HuH-7 (cell line): ENCODE measurements around the gene SUCLG2.
A peak's percentile ranks its signal among the peaks of the same experiment; 100 is the strongest.

ENCODE experiments used
- DNase-seq: peaks from one replicate; pipeline ENCODE4 v3.0.0; 2011; ENCODE audit warnings: low spot score

Gene SUCLG2

DNA sequence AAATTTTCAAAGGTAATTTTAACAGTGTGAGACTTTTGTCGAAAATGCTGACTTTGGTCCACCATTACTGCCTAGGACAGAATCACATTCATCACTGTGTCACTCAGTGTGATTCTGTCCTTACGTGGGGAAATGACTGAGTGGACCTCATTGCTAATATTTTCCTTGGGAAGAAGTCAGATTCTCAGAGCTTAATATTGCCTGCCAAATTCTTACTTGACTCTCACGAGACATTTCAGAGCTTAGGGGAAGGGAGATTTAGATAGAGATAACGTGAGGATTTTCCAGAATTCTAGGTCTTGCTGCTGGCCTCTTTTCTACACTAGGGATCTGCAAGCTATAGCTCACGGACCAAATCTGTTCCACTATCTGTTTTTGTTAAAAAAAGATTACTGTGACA, 270.4 kb downstream of the SUCLG2 start:
- no peak for DNase-seq

DNA sequence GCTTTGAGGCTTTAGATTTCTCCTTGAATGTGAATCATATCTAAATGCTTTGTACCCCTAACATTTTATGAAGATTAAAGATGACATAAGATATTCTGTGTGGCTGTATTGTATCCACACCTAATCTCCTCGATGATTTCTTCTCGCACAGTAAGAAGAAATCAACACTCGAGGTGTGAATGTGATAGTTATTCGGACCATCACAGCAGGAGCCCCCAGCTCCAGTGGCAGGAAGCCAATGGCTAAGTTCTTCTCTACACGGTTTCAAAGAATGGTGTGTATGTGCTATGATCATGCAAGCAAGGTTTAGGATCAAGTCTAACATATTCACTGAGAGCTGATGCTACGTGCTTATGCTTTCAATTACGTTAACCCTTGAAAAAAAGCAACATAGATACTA, 271.0 kb downstream of the SUCLG2 start:
- DNase-seq: no peak

DNA sequence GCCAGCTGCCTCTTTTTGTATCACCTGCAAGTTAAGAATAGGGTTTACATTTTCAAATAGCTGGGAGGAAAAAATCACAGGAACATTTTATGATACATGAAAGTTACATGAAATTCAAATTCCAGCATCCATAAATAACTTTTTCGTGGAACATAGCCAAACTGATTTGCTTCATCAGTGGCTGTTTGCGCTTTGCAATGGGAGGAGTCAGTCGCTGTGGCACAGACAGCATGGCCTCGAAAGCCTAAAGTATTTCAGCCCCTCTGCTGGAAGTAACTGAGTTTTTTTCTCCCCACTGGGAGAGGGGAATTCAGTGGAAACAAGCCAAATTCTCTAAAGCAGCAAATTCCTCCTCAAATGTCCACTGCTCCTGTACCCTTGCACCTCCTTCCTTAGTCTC, 271.9 kb downstream of the SUCLG2 start:
- DNase-seq: no peak

DNA sequence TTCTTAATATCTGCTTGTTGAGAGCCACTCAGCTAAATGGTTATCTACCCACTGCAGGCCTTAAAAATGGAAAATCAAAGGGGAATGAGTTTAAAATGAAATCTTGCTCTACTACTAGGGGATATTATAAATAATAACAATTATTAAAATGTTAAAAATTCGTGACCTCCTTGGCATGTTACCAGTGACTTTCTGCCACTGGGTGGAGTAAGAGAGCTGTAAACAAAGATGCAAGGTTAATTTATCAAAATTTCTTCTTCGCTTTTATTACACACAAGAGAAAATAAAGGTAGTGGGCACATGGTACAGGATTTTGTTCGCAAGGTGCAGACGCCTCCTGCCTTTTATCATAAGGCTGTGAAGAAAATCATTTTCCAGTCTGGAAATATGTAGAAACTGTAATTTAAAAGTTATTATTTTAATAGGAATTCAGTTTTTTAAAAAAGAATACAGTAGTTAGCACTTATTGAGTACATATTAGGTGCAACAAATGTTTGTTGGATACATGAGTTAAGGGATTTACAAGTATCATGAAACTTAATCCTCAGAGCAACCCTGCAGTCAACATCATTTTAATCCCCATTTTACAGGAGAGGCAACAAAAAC, 272.6 kb downstream of the SUCLG2 start:
- no peak for DNase-seq

DNA sequence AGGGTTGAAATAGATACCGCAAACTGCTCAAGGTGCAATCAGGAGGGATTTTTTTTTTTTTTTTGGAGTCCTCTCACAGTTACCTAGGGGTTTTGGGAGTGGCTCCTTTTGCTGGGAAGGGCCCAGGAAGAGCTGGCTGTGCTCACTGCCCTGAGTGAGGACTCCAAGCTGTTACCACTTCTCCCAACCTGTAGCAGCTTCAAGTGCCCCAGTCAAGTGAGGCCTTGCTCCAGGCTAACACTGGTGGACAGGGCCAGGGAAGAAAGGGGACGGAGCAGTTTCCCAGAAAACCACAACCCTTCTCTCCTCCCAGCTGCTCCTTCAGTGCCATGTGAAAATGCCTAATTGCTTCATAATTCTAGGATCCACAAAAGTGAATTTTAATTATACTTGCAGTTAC, 274.3 kb downstream of the SUCLG2 start:
- DNase-seq: no peak

DNA sequence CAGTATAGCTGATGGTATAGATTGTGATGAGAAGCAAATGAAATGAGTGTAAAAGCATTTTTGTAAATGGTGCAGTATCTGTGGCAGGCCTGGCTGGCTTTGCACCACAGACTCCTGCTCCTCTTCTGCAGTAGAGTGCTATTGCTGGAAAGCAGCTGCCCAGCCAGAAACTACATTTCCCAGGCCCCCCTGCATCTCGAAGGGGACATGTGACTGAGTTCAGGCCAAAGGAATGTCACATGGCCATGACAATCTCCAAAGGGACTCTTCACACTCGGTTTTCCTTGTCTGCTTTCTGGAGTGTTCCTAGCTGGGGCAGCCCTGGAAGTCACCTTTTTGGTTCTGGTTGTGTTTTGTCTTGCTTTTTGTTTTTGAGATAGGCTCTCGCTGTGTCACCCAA, 277.1 kb downstream of the SUCLG2 start:
- no peak for DNase-seq

DNA sequence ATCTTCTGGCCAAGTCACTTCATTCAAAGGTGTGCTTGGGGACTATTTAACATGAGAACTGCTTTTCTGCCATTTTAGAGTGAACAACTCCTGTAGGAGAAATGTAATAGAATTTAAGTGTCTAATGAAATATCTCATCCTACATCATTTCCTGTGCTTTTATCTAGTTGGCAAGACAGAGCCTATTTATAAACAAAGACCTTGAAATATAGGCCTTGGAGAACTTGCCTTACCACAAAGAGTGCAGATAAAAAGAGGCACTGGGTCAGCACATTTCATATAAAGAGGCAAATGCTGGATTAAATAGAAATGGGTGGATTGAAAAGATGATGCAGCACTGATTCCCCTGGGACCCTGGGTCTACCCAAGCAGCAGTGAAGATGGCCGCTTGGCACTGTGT, 278.0 kb downstream of the SUCLG2 start:
- DNase-seq: no peak

DNA sequence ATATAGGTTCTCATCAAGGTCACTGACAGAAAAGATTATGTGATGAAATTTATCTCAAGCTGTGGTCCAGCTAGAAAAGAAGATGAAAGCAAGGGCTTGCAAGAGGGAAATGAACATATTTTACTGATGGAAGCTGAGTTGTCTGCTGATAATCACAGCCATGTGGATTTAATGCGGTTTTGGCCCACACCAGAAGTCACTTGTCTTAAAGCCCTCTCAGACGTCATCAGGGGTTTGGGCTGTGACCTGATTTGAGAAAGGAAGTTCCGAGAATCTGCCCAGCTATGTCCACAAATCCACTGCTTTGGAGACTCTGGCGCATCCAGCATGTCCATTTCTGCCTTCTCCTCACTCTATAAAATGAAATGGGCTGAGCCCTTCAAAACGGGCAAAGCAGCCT, 278.4 kb downstream of the SUCLG2 start:
- no peak for DNase-seq

DNA sequence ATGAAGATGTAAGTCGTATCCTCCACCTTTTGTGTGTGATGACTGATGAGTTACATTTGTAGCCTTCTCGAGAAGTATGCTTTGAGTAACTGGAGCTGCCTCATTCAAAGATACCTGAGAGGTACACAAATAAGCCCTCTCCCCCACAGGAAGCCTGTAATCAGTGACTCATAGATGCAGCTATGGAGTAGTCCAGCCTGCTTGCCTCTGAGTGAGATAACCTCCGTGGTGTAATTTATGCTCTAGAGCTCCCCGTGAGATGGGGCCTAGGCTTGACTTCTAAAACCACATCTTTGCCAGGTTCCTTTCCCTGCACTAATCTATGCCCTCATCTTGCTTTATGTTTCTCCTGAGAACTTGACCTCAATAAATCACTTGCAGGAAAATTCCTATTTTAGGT, 291.7 kb downstream of the SUCLG2 start:
- no peak for DNase-seq

DNA sequence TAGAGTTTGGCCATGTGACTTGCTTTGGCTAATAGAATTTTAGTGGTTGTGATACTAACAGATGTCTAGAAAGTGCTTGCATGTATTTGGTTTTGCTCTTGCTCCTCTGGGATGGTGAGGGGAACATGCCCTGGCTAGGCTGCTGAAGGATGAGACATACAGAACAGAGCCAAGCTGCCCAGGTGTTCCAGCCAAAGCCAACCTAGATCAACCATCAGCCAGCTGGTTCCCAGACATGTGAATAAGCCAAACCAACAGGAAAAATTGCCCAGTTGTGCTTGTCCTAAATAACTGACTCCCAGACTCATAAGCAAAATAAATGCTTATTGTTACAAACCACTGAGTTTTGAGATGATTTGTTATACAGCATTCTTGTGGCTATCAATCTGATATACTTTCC, 292.6 kb downstream of the SUCLG2 start:
- DNase-seq: no peak

DNA sequence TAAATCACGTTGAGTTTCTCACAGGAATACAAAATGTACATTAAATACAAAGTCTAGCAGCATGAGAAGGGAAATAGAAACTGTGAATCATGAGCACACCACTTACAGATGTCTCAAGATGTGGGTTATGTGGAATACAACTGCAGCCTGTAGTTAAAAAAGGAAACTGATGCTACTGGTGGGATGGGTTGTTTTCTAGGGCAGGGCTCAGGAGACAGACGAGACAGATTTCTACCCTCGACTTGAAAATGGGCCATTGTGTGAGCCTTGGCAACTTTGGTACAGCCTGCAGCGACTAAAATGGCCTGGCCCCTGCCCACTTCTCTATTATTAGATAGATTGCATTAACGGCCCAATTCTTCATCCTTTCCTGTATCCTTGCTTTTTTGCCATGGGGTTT, 293.1 kb downstream of the SUCLG2 start:
- no peak for DNase-seq

DNA sequence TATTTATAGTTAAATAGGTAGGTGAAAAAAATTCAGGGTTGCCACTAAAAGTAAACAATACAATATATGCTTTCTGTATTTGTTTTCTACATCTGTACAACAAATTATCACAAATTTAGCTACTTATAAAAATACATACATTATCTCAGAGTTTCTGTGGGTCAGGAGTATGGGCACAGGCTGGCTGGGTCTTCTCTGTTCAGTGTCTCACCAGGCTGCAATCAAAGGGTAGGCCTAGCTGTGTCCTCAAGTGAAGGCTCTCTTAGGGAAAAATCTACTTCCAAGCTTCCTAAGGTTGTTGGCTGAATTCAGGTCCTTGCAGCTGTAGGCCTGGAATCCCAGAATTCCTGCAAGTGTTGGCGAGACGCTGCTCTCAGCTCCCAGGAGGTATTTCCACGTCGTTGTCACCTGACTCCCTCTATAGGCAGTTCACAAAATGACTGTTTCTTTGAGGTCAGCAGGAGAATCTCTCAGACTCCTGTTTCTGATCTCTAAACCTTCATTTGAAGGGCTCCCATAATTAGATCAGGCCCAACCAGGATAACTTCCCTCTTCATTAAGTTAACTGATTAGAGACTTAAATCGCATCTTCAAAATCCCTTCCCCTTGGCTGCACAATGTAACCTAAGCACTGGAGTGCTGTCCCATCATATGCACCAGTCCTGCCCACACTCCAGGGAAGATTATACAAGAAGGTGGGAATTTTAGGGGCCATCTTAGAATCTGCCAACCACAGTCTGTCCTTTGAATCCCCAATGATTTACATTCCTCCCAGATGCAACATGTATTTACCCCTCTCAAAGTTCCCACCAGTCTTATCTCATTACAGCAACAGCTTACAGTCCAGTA, 296.6 kb downstream of the SUCLG2 start:
- peak; percentile 12 for DNase-seq

DNA sequence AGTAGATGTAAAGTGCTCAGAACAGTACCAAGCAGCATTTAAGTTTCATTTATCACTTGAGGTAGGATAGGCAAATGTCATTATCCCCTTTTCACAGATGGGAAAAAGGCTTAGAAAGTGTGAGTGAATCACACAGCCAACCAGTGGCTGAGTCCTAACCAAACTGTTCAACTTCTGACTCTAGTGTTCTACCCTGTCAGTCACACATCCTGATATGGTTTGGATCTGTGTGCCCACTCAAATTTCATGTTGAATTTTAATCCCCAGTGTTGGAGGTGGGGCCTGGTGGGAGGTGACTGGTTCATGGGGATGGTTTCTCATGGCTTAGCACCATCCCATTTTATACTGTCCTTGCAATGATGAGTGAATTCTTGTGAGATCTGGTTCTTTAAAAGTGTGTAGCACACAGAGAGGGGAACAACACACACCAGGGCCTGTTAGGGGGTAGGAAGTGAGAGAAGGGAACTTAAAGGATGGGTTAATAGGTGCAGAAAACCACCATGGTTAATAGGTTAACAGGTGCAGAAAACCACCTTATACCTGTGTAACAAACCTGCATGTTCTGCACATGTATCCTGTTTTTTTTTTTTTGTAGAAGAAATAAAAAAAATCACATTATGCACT, 304.7 kb downstream of the SUCLG2 start:
- no peak for DNase-seq

DNA sequence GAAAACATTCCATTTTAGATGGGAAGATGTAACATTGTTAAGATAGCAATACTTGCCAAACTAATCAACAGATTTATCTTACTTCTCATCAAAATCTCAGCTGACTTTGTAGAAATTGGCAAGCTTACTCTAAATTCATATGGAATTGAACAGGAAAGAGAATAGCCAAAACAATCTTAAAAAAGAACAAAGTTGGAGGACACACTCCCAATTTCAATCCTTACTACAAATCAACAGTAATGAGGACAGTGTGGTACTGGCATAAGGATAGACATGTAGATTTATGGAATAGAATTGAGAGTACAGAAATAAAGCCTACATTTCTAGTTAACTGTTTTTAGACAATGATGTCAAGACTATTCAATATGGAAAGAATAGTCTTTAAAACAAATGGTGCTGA, 308.3 kb downstream of the SUCLG2 start:
- DNase-seq: no peak

DNA sequence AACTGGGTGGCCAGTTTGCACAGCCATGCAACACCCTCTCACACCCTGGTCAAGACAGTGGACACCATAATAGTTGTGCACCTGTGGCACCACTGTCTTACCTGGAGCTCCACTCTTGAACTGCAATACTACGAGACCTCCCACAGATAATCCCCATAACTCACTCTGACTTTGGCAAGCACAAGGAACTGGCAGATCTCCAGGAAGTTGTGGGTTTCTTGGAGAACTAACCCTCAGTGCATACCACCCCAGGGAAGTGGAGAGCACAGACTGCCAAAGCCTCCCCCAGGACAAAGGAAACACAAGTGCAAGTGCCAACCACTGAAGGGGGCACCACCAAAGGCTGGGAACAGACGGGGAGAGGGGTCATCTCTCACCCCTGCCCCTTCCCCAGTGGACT, 318.6 kb downstream of the SUCLG2 start:
- DNase-seq: no peak

DNA sequence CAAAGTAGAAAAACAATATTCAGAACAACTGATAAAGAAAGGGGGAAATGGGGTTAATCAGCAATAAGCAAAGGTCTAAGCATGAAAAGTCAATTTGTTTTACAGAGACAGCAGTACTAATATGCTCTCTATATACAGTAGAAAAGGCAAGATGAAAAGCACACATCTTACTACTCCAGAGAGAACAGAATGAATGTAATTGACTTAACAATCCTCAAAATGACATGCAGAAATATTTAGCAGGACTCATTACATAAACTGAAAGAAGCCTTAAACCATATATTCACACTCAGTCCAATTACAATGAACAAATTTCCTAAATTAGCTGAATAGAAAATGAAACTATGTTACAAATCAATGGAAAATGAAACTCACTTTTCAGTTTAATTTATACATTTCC, 319.8 kb downstream of the SUCLG2 start:
- DNase-seq: no peak

DNA sequence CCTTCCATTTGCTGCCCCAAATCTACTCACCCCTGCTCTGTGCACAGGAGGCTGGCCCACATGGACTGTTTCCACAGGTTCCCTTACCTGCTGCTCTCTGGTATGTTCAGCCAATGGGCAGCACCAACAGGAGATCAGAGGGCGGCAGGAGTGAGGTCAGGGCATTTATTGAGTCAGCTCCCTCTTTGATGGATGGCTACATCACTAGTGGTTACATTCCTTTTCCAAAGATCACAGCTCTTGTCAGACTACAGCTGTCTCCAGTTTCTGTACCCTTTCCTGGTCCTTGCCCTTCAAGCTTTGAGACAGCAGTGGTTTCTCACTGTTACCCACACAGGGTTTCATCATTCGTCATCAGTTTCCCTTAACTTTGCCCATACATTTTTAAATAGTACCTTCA, 325.1 kb downstream of the SUCLG2 start:
- no peak for DNase-seq

DNA sequence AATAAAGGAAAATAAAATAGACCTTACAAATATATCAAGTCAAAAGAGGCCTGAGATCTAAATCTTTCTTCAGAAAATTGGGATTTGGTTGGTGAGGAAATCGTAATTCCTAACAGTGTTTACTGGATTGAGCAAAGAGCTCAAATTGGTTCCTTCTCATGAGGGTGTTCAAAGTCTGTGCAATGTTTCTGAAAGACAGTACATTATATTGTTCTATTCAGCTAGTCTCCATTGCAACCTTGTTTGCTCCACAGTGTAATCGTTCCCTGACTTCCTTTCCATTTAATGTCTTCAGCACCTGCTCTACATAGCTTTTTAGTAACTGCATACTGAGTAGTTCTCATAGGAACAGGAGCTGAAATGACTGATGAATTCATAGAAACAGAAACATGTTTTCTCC, 326.8 kb downstream of the SUCLG2 start:
- DNase-seq: no peak

DNA sequence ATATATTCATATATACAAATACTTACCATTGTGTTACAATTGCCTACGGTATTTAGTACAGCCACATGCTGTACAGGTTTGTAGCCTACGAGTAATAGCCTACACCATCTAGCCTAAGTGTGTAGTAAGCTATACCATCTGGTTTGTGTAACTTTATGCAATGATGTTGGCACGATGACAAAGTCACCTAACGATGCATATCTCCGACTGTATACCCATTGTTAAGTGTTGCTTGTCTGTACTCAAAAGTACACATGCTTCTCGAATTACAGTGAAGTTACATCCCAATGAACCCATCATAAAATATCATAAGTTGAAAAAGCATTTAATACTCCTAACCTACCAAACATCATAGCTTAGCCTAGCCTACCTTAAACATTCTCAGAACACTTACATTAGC, 329.2 kb downstream of the SUCLG2 start:
- no peak for DNase-seq
